Astrocyte (in vitro differentiated cells and primary cell): ENCODE data around the gene MED9.

Source experiments
- CTCF ChIP-seq: IDR thresholded peaks from 2 replicates; pipeline ENCODE4 v1.5.1; 2011; ENCODE audit warnings: low read depth, mild to moderate bottlenecking, inconsistent platforms, low read length, moderate library complexity; ENCODE audit not compliant: insufficient read depth
- EZH2 ChIP-seq: IDR thresholded peaks from 2 replicates; pipeline ENCODE4 v1.6.1; 2012; ENCODE audit warnings: mild to moderate bottlenecking, low read length, inconsistent platforms; ENCODE audit not compliant: insufficient read depth

- no peak for TF ChIP-seq EZH2
- no peak for TF ChIP-seq CTCF
Observed at GRCh38 chr17:17466511-17466910, 10.3 kb upstream of the MED9 start.
